Measurements from ENCODE around the gene ENO2.

ENO2 gene

GRCh38 chr12:6957151-6957701, 42.8 kb downstream of the ENO2 start:
- Histone ChIP-seq H3K79me2 (ENCODE audit: low read length) (peaks cover 83% of the 10 kb centered on the region), H3K27me3 (replicated peaks; ENCODE audit: insufficient read depth, low read length) (no peaks in the 10 kb centered on the region), H3K4me1 (ENCODE audit: low read length) (peaks cover 87% of the 10 kb centered on the region), H3K9me2 (replicated peaks; ENCODE audit: insufficient read depth, low read length) (no peaks in the 10 kb centered on the region), H3K9ac (ENCODE audit: low read length) (no peak overlapping the region), H4K20me1 (ENCODE audit: insufficient read depth, low read length) (no peaks in the 10 kb centered on the region), H3K4me2 (ENCODE audit: low read depth, low read length) (no peak overlapping the region), H3K9me3 (replicated peaks; ENCODE audit: insufficient read depth, low read length) (no peaks in the 10 kb centered on the region), H2AFZ (ENCODE audit: low read length) (no peak overlapping the region), H3K36me3 (replicated peaks; ENCODE audit: insufficient read depth, low read length) (no peaks in the 10 kb centered on the region; the same call in 1 of the 2 replicates), H3K4me3 (ENCODE audit: low read length) (no peak overlapping the region), H3F3A (ENCODE audit: insufficient read depth, low read length) (peaks cover 53% of the 10 kb centered on the region), H3K27ac (ENCODE audit: low read length) (peak overlapping the region; percentile 94; the same call in 1 of the 2 replicates)
- no peak for DNase-seq
- no peak for TF ChIP-seq CTCF (IDR thresholded peaks at IDR 0.05; ENCODE audit: low read length)

- Histone ChIP-seq H3K4me3 (ENCODE audit: low read length) (peak overlapping the region; percentile 56), H3K27me3 (replicated peaks; ENCODE audit: insufficient read depth, low read length) (no peaks in the 10 kb centered on the region), H3K9me2 (replicated peaks; ENCODE audit: insufficient read depth, low read length) (no peaks in the 10 kb centered on the region), H3K9ac (ENCODE audit: low read length) (peak overlapping the region; percentile 78), H3K27ac (ENCODE audit: low read length) (peak overlapping the region; percentile 94), H3K4me2 (ENCODE audit: low read depth, low read length) (peak overlapping the region; percentile 94), H3K79me2 (ENCODE audit: low read length) (peaks cover 75% of the 10 kb centered on the region), H3F3A (ENCODE audit: insufficient read depth, low read length) (peaks cover 45% of the 10 kb centered on the region), H3K4me1 (ENCODE audit: low read length) (peaks cover 83% of the 10 kb centered on the region), H3K36me3 (replicated peaks; ENCODE audit: insufficient read depth, low read length) (no peaks in the 10 kb centered on the region; the same call in 1 of the 2 replicates), H3K9me3 (replicated peaks; ENCODE audit: insufficient read depth, low read length) (no peaks in the 10 kb centered on the region), H2AFZ (ENCODE audit: low read length) (no peak overlapping the region), H4K20me1 (ENCODE audit: insufficient read depth, low read length) (no peaks in the 10 kb centered on the region)
- TF ChIP-seq EZH2phosphoT487 (IDR thresholded peaks at IDR 0.05; ENCODE audit: low read length): no peak
- no peak for TF ChIP-seq EZH2 (optimal IDR thresholded peaks at IDR 0.05; ENCODE audit: low read depth, low read length)
- TF ChIP-seq CTCF (IDR thresholded peaks at IDR 0.05; ENCODE audit: low read length): no peak
- no peak for DNase-seq
Measured at GRCh38 chr12:6957741-6958608, 43.6 kb downstream of the ENO2 start.

- H3K27me3 ChIP-seq (replicated peaks; ENCODE audit: insufficient read depth, low read length): no peaks in the 10 kb centered on the region
- no peak overlapping the region for H2AFZ ChIP-seq (ENCODE audit: low read length)
- peak overlapping the region; percentile 94 for H3K27ac ChIP-seq (ENCODE audit: low read length)
- H4K20me1 ChIP-seq (ENCODE audit: insufficient read depth, low read length): no peaks in the 10 kb centered on the region
- H3K36me3 ChIP-seq (replicated peaks; ENCODE audit: insufficient read depth, low read length): no peaks in the 10 kb centered on the region; the same call in 1 of the 2 replicates
- H3F3A ChIP-seq (ENCODE audit: insufficient read depth, low read length): peaks cover 43% of the 10 kb centered on the region
- H3K4me3 ChIP-seq (ENCODE audit: low read length): peak overlapping the region; percentile 56
- no peak for DNase-seq
- peak overlapping the region; percentile 94 for H3K4me2 ChIP-seq (ENCODE audit: low read depth, low read length)
- H3K9ac ChIP-seq (ENCODE audit: low read length): peak overlapping the region; percentile 78
- H3K9me3 ChIP-seq (replicated peaks; ENCODE audit: insufficient read depth, low read length): no peaks in the 10 kb centered on the region
- no peaks in the 10 kb centered on the region for H3K9me2 ChIP-seq (replicated peaks; ENCODE audit: insufficient read depth, low read length)
- H3K4me1 ChIP-seq (ENCODE audit: low read length): peaks cover 79% of the 10 kb centered on the region
- H3K79me2 ChIP-seq (ENCODE audit: low read length): peaks cover 69% of the 10 kb centered on the region
- TF ChIP-seq CTCF (IDR thresholded peaks at IDR 0.05; ENCODE audit: low read length) (no peak), EZH2phosphoT487 (IDR thresholded peaks at IDR 0.05; ENCODE audit: low read length) (no peak), EZH2 (optimal IDR thresholded peaks at IDR 0.05; ENCODE audit: low read depth, low read length) (no peak)
Measured at GRCh38 chr12:6958609-6959057, 44.3 kb downstream of the ENO2 start.

Measured in MM.1S (cell line).